RWPE1 (cell line): ENCODE measurements around the gene SIX4.

Experiments used
- CTCF ChIA-PET: fragments of 350-600 bp; sonication (Branson Sonifier 250); formaldehyde crosslinking; extraction: SDS; loops from one replicate; lab custom pipeline; 2021; lab: Yijun Ruan, JAX
- POLR2A ChIA-PET: fragments of 400-600 bp; formaldehyde crosslinking; extraction: SDS; loops from one replicate; lab custom pipeline; 2020; ENCODE audit warnings: antibody characterized with exemption; ENCODE audit not compliant: low non-redundant PET; lab: Yijun Ruan, JAX
- DNase-seq: peaks from one replicate; pipeline ENCODE4 v3.0.0; 2012; ENCODE audit warnings: low spot score
- H3K27ac ChIP-seq: fragments of 450-650 bp; 2 replicates; pipeline ENCODE4 v1.5.1; 2017
- TF ChIP-seq, protein P1 (sequence below): fragments of 450-650 bp; conservative IDR thresholded peaks from 2 replicates; pipeline ENCODE4 v1.5.1; 2017; ENCODE audit warnings: low read depth, mild to moderate bottlenecking

The SIX4 gene

DNA sequence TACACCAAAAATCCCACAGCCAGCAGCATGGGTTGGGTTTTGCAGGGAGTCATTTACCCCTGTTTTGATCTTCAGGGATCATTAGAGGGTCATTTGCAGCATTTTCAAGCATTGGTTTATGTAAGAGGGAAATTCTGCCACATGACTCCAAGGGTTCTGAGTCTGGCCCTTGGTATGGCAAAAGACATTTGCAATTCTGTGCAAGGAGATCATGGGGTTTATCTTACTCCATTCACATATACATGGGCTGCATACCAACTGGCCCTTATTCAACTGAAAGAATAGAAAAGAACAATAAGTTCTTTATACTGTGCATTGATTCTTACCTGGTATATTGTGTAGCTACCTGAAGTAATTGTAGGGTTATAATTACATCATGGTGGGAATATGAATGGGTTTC is 13.7 kb downstream of the SIX4 start:
- CTCF ChIA-PET, result no interaction called here
- POLR2A ChIA-PET, result no interaction called here

GRCh38 chr14:60707858-60708257 is 16.3 kb downstream of the SIX4 start:
- H3K27ac ChIP-seq, result no peak overlapping the region
- POLR2A ChIA-PET, result no interaction called here
- CTCF ChIA-PET, result no interaction called here

More for the DNA sequence above, 13.7 kb downstream of the SIX4 start:
- H3K27ac ChIP-seq, result no peak overlapping the region
- DNase-seq, result no peak
- TF ChIP-seq, protein P1, sequence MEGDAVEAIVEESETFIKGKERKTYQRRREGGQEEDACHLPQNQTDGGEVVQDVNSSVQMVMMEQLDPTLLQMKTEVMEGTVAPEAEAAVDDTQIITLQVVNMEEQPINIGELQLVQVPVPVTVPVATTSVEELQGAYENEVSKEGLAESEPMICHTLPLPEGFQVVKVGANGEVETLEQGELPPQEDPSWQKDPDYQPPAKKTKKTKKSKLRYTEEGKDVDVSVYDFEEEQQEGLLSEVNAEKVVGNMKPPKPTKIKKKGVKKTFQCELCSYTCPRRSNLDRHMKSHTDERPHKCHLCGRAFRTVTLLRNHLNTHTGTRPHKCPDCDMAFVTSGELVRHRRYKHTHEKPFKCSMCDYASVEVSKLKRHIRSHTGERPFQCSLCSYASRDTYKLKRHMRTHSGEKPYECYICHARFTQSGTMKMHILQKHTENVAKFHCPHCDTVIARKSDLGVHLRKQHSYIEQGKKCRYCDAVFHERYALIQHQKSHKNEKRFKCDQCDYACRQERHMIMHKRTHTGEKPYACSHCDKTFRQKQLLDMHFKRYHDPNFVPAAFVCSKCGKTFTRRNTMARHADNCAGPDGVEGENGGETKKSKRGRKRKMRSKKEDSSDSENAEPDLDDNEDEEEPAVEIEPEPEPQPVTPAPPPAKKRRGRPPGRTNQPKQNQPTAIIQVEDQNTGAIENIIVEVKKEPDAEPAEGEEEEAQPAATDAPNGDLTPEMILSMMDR, result no peak

DNA sequence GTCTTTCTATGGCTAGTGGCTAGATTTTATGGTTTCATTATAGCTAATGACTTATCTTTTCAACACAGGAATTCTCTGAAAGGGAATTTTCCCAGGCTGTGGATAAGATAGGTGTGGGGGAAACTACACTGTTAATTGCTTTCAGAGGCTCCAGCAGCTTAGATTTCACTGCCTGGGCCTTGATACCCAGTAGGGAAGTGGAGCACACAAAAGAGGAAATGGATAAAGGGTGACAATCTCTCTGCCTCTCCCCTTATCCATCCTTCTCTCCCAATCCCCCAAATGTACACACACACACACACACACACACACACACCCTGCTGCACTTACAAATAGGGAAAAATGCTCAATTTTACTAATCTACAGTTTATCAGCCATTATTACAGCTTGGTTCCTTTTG is 19.1 kb downstream of the SIX4 start:
- CTCF ChIA-PET, result interaction anchor here (0.6 to 0.7 kb wide), 2 partner anchors 564 to 805 kb away, joined by 4 to 6 read pairs; no protein-coding TSS in a partner anchor
- POLR2A ChIA-PET, result interaction anchor here (0.7 kb wide), 1 partner anchor 513 kb away, joined by 11 read pairs; no protein-coding TSS in a partner anchor

More at GRCh38 chr14:60707858-60708257, 16.3 kb downstream of the SIX4 start:
- TF ChIP-seq, protein P1, result no peak
- no peak for DNase-seq

GRCh38 chr14:60700598-60700997 is 23.6 kb downstream of the SIX4 start:
- POLR2A ChIA-PET, result no interaction called here
- H3K27ac ChIP-seq, result no peak overlapping the region
- no peak for DNase-seq
- CTCF ChIA-PET, result interaction anchor here (0.6 to 0.7 kb wide), 3 partner anchors 27 to 41 kb away, joined by 4 to 7 read pairs (median 5); no protein-coding TSS in a partner anchor
- TF ChIP-seq, protein P1, result no peak

More for the DNA sequence above, 19.1 kb downstream of the SIX4 start:
- TF ChIP-seq, protein P1, result no peak
- H3K27ac ChIP-seq, result no peak overlapping the region
- no peak for DNase-seq

GRCh38 chr14:60695327-60695726 is 28.8 kb downstream of the SIX4 start:
- TF ChIP-seq, protein P1, result no peak
- POLR2A ChIA-PET, result no interaction called here
- no peak for DNase-seq
- CTCF ChIA-PET, result interaction anchor here (0.7 kb wide), 1 partner anchor 128 kb away, joined by 3 read pairs; no protein-coding TSS in a partner anchor
- no peak overlapping the region for H3K27ac ChIP-seq

DNA sequence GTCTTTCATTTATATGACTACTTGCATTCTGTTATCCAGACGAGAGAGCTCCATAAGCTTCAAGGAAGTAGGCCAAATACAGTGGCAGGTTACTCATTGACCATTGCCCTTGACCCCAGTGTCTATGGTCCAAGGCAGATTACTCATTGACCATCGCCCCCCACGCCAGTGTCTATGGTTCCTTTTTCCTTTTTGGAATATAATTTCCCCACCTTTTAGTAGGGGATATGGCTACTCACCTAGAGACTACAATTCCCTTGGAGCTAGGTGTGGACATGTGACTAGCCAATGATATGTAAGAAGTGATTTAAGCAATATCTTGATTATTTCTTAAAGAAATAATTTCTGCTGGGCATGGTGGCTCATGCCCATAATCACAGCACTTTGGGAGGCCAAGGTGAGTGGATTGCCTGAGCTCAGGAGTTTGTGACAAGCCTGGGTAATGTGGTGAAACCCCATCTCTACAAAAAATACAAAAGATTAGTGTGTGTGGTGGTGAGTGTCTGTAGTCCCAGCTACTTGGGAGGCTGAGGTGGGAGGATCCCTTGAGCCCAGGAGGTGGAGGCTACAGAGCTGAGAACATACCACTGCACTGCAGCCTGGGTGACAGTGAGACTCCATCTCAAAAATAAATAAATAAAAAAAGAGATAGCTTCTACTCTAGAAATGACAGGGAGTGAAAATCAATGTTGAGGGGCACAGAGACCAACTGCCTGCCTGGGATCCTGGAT is 32.6 kb downstream of the SIX4 start:
- TF ChIP-seq, protein P1, result no peak
- DNase-seq, result no peak
- CTCF ChIA-PET, result interaction anchor here (0.7 to 0.9 kb wide), 2 partner anchors 19 to 37 kb away, joined by 3 read pairs; no protein-coding TSS in a partner anchor
- POLR2A ChIA-PET, result no interaction called here
- H3K27ac ChIP-seq, result no peak overlapping the region
